K562 (cell line): Measurements from ENCODE around the gene OR51V1. TPM values are rescaled to one million over a fixed set of nuclear protein-coding genes. Genes with fewer than 3 reads are reported as not detected.

ENCODE experiments used
- ATAC-seq: fragments of 200-7000 bp; cut with Tn5 transposase; 3 replicates; pipeline ENCODE4 v1.9.1; 2020; ENCODE audit warnings: moderate library complexity
- BruUV-seq: library from RNA; stranded (reverse); fragments of 400-500 nt; replicated peaks from 2 replicates; lab custom pipeline; 2021; lab: Mats Ljungman, UMichigan
- CTCF ChIA-PET: fragments of 300-600 bp; formaldehyde crosslinking; extraction: SDS; loops from one replicate; lab custom pipeline; 2021; ENCODE audit warnings: low intra/inter-chr PET ratio; lab: Yijun Ruan, JAX
- POLR2A ChIA-PET: fragments of 300-600, 350-650 bp; sonication (Branson Sonifier 250); formaldehyde crosslinking; extraction: SDS; loops from one replicate; lab custom pipeline; 2021; ENCODE audit warnings: antibody characterized with exemption, inconsistent platforms; lab: Yijun Ruan, JAX
- DNase-seq, 4 experiments: peaks; one replicate each; pipeline versions ENCODE4 v3.0.0 to v3.0.0-alpha.2; 2011 to 2018; ENCODE audit warnings: low spot score in 3 of 4, mixed read lengths in 3 of 4; ENCODE audit errors: extremely low read depth in 1 of 4
- FAIRE-seq: peaks from 2 replicates; lab custom pipeline; 2011; peaks lifted over from hg19 to GRCh38; lab: Jason Lieb, UNC
- H2AFZ ChIP-seq: 2 replicates; pipeline ENCODE4 v1.6.0; 2011; ENCODE audit warnings: low read depth, low read length, control low read depth, inconsistent platforms
- H3K27ac ChIP-seq: fragments of 200-600 bp; 3 replicates; pipeline ENCODE4 v1.8.0; 2011; ENCODE audit warnings: low read depth, mild to moderate bottlenecking, control low read depth, inconsistent platforms, low read length, moderate library complexity, mixed read lengths; ENCODE audit errors: extremely low read depth
- H3K27me3 ChIP-seq, 2 experiments: fragments of 300-600 bp in 1 of 2; 2 replicates in 1 of 2; 3 replicates in 1 of 2; pipeline versions ENCODE4 v1.6.0 to v1.8.0; 2011; ENCODE audit warnings: inconsistent platforms in 2 of 2, low read length in 2 of 2, mild to moderate bottlenecking in 1 of 2, mixed read lengths in 1 of 2, moderate library complexity in 1 of 2; ENCODE audit not compliant: control insufficient read depth in 2 of 2, insufficient read depth in 2 of 2
- H3K36me3 ChIP-seq: fragments of 300-600 bp; 3 replicates; pipeline ENCODE4 v1.8.0; 2011; ENCODE audit warnings: mild to moderate bottlenecking, low read length, inconsistent platforms; ENCODE audit not compliant: control insufficient read depth, insufficient read depth
- H3K4me1 ChIP-seq, 2 experiments: fragments of 200-600 bp in 1 of 2; replicated peaks in 1 of 2; 2 replicates in 1 of 2; 3 replicates in 1 of 2; pipeline versions ENCODE4 v1.5.1 to v1.8.0; 2011; ENCODE audit warnings: inconsistent platforms in 2 of 2, low read length in 2 of 2, mild to moderate bottlenecking in 1 of 2, mixed read lengths in 1 of 2, moderate library complexity in 1 of 2; ENCODE audit not compliant: control insufficient read depth in 2 of 2, insufficient read depth in 2 of 2
- H3K4me2 ChIP-seq: 2 replicates; pipeline ENCODE4 v1.6.1; 2011; ENCODE audit warnings: low read length, control low read depth, inconsistent platforms, mixed read lengths; ENCODE audit not compliant: insufficient read depth
- H3K4me3 ChIP-seq: fragments of 200-600 bp; sonication (generic), shearing (Covaris generic); 2 replicates; pipeline ENCODE4 v1.5.1; 2016; ENCODE audit warnings: control low read depth, inconsistent platforms
- H3K79me2 ChIP-seq: fragments of 200-600 bp; 3 replicates; pipeline ENCODE4 v1.8.0; 2011; ENCODE audit warnings: low read length, inconsistent platforms; ENCODE audit not compliant: control insufficient read depth, insufficient read depth
- H3K9ac ChIP-seq, 2 experiments: 2 replicates each; pipeline versions ENCODE4 v1.6.0 to v1.6.1; 2011; ENCODE audit warnings: low read depth in 2 of 2, low read length in 2 of 2, control low read depth in 1 of 2, inconsistent platforms in 1 of 2, mild to moderate bottlenecking in 1 of 2, mixed read lengths in 1 of 2; ENCODE audit not compliant: insufficient read depth in 1 of 2
- H3K9me1 ChIP-seq: one replicate; pipeline ENCODE4 v1.6.0; 2011; ENCODE audit warnings: inconsistent platforms, mild to moderate bottlenecking, low read length, moderate library complexity; ENCODE audit not compliant: control insufficient read depth, insufficient read depth
- H3K9me3 ChIP-seq: replicated peaks from 2 replicates; pipeline ENCODE4 v1.5.1; 2011; ENCODE audit warnings: low read depth, low read length, inconsistent platforms; ENCODE audit not compliant: control insufficient read depth, insufficient read depth
- H4K20me1 ChIP-seq: replicated peaks from 2 replicates; pipeline ENCODE4 v1.6.1; 2011; ENCODE audit warnings: low read length, inconsistent platforms, mixed read lengths; ENCODE audit not compliant: control insufficient read depth, insufficient read depth
- BRD4 ChIP-seq: fragments of 200-600 bp; sonication (generic); IDR thresholded peaks from 2 replicates; pipeline ENCODE4 v1.6.1; 2017; ENCODE audit warnings: inconsistent platforms
- IFI16 ChIP-seq: fragments of 250-450 bp; sonication (Bioruptor Pico); IDR thresholded peaks from 2 replicates; pipeline ENCODE4 v2.1.2; 2022; ENCODE audit warnings: mild to moderate bottlenecking, inconsistent platforms
- JUNB ChIP-seq: fragments of 450-650 bp; formaldehyde crosslinking; conservative IDR thresholded peaks from 2 replicates; pipeline ENCODE4 v1.4.0; 2020; ENCODE audit warnings: mild to moderate bottlenecking
- NCOA2 ChIP-seq, 2 experiments: fragments of 450-650 bp; IDR thresholded peaks; 2 replicates each; pipeline ENCODE4 v1.6.1; 2018; ENCODE audit warnings: mild to moderate bottlenecking in 2 of 2, moderate library complexity in 1 of 2; ENCODE audit not compliant: partially characterized antibody in 2 of 2
- SREBF1 ChIP-seq: fragments of 150-350 bp; IDR thresholded peaks from 2 replicates; pipeline ENCODE4 v1.6.1; 2014; ENCODE audit warnings: antibody characterized with exemption, low read depth, low read length, borderline replicate concordance
- XRCC3 ChIP-seq: fragments of 450-650 bp; IDR thresholded peaks from 2 replicates; pipeline ENCODE4 v1.6.1; 2017; ENCODE audit warnings: mild to moderate bottlenecking, moderate library complexity
- WGBS: fragments of 100-300 bp; shearing (Covaris generic); methylation state at CpG from one replicate; pipeline ENCODE4 v1.1.6; 2016; ENCODE audit warnings: low coverage, mixed read lengths; ENCODE audit not compliant: insufficient coverage; ENCODE audit errors: missing lambda C conversion rate; 5-methylcytosine and 5-hydroxymethylcytosine counted together
- in situ Hi-C: fragments of 300-500 bp; cut with MboI; formaldehyde crosslinking; loops from 4 replicates; pipeline ENCODE4 v1.15.0; 2018; ENCODE audit warnings: inconsistent platforms, mixed read lengths
- intact Hi-C: fragments of 100-400 bp; cut with micrococcal nuclease; formaldehyde crosslinking; loops from 2 replicates; pipeline ENCODE4 v1.14.2; 2022
- polyA plus RNA-seq, 8 experiments: library from polyadenylated mRNA; depleted of rRNA in 4 of 8; stranded (reverse) in 5 of 8; unstranded in 3 of 8; fragments of >200 nt; fragmentation: Nextera tagmentation in 2 of 8; fragmentation: Illumina TruSeq in 1 of 8; extraction: Ambion mirVana in 2 of 8; extraction: Trizol in 1 of 8; gene quantifications; 2 replicates each; pipeline versions ENCODE4 v1.2.1 to v1.2.3, GENCODE V29; 2011 to 2014; ENCODE audit warnings: inconsistent platforms in 1 of 8, missing spikeins in 1 of 8
- total RNA-seq, 7 experiments: library from RNA; depleted of rRNA in 6 of 7; stranded (reverse); fragments of >200 nt in 6 of 7; fragmentation: Illumina TruSeq in 2 of 7; extraction: Trizol in 2 of 7; gene quantifications; 2 replicates each; pipeline versions ENCODE4 v1.2.1 to v1.2.3, GENCODE V29; 2011 to 2021; ENCODE audit warnings: low replicate concordance in 1 of 7
- TF ChIP-seq, protein P1 (sequence below): sonication (generic); formaldehyde crosslinking; IDR thresholded peaks from 2 replicates; pipeline ENCODE4 v1.8.1; 2022; ENCODE audit warnings: missing genetic modification reagents
- TF ChIP-seq, protein P2 (sequence below), 2 experiments: fragments of 450-650 bp in 1 of 2; sonication (generic) in 1 of 2; formaldehyde crosslinking in 1 of 2; IDR thresholded peaks; 2 replicates each; pipeline versions ENCODE4 v1.7.1 to v1.9.0; 2016 to 2022; ENCODE audit warnings: inconsistent platforms in 1 of 2, mild to moderate bottlenecking in 1 of 2, missing genetic modification reagents in 1 of 2

The OR51V1 gene
- total and polyA plus RNA-seq, 9 of the 15 experiments (the other 6 are each of a cell fraction or from before 2014, with no cell fraction given): not detected

DNA sequence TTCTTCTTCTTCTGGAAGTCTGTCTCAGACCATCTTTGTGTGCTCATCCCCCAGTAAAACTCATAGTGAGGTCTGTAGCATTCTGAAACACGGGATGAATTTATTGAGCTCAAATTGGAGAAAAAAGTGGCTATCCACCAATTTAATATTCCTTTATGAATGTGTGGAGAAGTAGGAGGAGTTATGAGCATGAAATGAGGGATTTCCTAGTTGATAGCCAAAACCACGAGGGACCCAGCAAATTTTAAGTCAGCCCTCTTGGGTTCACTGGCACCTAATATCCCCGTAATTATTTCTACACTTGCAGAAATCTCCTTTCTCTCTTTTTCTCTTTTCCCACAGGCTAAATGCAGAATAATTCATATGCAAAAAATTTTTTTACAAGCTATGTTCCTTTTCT, 45.8 kb downstream of the OR51V1 start, which contains the start of gene OR52A1 (continued):
- TF ChIP-seq, protein P1, sequence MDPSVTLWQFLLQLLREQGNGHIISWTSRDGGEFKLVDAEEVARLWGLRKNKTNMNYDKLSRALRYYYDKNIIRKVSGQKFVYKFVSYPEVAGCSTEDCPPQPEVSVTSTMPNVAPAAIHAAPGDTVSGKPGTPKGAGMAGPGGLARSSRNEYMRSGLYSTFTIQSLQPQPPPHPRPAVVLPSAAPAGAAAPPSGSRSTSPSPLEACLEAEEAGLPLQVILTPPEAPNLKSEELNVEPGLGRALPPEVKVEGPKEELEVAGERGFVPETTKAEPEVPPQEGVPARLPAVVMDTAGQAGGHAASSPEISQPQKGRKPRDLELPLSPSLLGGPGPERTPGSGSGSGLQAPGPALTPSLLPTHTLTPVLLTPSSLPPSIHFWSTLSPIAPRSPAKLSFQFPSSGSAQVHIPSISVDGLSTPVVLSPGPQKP: no peak

DNA sequence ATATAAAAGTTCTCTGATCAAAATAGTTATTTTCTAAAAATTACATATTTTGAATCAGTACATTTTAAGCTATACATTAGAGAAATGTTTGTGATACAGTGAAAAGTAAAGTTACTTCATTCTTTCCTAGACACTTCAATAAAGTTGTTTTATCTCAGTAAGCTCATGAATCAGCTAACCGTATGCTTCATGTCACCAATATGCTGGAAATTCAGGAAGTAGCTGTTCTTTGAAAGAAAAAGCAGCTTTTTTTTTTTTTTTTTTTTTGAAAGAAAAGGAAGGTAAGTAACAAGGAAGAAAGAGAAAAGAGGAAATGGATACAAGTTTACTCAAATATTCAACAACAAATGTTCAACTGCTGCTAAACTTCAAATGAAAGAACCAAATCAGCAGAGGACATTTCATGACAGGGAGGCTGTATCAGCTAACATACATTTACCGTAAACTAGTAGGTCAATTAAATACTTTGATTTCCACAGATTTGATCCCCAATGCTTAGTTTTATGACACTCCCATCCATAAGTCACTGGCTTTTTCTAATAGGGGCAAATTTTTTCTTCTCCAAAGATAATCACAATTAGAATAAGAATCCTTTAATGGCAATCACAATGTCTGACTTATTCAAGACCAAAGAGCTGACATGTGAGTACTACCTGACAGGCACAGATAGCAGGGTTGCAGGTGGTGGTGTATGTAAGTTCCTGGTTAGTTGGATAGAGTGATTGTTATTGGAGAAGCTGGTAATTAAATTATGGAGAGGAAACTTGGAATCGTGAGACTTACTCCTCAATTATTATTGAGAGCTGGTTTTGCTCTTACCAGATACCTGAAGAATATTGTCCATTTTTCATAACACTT, 46.7 kb downstream of the OR51V1 start:
- Histone ChIP-seq H3K9me3 (0 out of 2 replicates have a peak, but pooled peaks cover 3% of the 10 kb centered on the region), H3K9ac (peak overlapping the region in 1 of 2 experiments; percentile 25; a peak in 1 of 4 replicates), H2AFZ (peak overlapping the region; percentile 73), H3K4me3 (no peak overlapping the region), H3K27ac (peak overlapping the region; percentile 27; the same call in 2 of the 3 replicates), H3K27me3 (no peaks in the 10 kb centered on the region), H3K9me1 (no peaks in the 10 kb centered on the region), H3K79me2 (no peaks in the 10 kb centered on the region), H3K4me2 (peak overlapping the region; percentile 28; the same call in 1 of the 2 replicates), H4K20me1 (no peaks in the 10 kb centered on the region), H3K4me1 (peaks cover 21 to 41% of the 10 kb centered on the region in 2 experiments; a peak in 3 of 5 replicates), H3K36me3 (no peaks in the 10 kb centered on the region)
- in situ Hi-C loops: no loop called here
- peak in 1 of 4 experiments; percentile 32 for DNase-seq
- no TSS peak for BruUV-seq
- FAIRE-seq: no peak
- 3% methylated on average over 3 of the region's 3 CpGs for WGBS
- ChIA-PET POLR2A (interaction anchor here (0.7 to 1.9 kb wide), 6 partner anchors 9 to 94 kb away, joined by 3 to 8 read pairs (median 4); partner anchors contain the start of gene OR52A5), CTCF (interaction anchor here (0.6 kb wide), 1 partner anchor 72 kb away, joined by 3 read pairs; no protein-coding TSS in a partner anchor)
- intact Hi-C loops: loop anchor here (2.0 kb wide), 1 partner anchor 21 kb away; no protein-coding TSS in a partner anchor
- peak; percentile 58 for ATAC-seq
- TF ChIP-seq BRD4: no peak
- TF ChIP-seq JUNB (CRISPR knock-in tag): no peak
- no peak for TF ChIP-seq IFI16 (CRISPR knock-in tag)
- TF ChIP-seq, protein P2, sequence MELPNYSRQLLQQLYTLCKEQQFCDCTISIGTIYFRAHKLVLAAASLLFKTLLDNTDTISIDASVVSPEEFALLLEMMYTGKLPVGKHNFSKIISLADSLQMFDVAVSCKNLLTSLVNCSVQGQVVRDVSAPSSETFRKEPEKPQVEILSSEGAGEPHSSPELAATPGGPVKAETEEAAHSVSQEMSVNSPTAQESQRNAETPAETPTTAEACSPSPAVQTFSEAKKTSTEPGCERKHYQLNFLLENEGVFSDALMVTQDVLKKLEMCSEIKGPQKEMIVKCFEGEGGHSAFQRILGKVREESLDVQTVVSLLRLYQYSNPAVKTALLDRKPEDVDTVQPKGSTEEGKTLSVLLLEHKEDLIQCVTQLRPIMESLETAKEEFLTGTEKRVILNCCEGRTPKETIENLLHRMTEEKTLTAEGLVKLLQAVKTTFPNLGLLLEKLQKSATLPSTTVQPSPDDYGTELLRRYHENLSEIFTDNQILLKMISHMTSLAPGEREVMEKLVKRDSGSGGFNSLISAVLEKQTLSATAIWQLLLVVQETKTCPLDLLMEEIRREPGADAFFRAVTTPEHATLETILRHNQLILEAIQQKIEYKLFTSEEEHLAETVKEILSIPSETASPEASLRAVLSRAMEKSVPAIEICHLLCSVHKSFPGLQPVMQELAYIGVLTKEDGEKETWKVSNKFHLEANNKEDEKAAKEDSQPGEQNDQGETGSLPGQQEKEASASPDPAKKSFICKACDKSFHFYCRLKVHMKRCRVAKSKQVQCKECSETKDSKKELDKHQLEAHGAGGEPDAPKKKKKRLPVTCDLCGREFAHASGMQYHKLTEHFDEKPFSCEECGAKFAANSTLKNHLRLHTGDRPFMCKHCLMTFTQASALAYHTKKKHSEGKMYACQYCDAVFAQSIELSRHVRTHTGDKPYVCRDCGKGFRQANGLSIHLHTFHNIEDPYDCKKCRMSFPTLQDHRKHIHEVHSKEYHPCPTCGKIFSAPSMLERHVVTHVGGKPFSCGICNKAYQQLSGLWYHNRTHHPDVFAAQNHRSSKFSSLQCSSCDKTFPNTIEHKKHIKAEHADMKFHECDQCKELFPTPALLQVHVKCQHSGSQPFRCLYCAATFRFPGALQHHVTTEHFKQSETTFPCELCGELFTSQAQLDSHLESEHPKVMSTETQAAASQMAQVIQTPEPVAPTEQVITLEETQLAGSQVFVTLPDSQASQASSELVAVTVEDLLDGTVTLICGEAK (IDR thresholded peaks at IDR 0.05): peak; percentile 94
- TF ChIP-seq, protein P2 (CRISPR knock-in tag; IDR thresholded peaks at IDR 0.05): peak; percentile 84
- TF ChIP-seq XRCC3: no peak
- no peak for TF ChIP-seq NCOA2 (IDR thresholded peaks at IDR 0.05; ENCODE audit: partially characterized antibody in 2 of 2)
- TF ChIP-seq SREBF1: no peak
